Stimulated activated naive CD8-positive, alpha-beta T cell treated with anti-CD3 and anti-CD28 coated beads, Interleukin-15, amount 100 ng/mL, for 72 hours (primary cell): ENCODE results near the gene ETS1.

Source experiments
- ATAC-seq: fragments of 150-1000 bp; cut with Tn5 transposase; 2 replicates; pipeline ENCODE4 v1.10.0; 2021; ENCODE audit warnings: mild to moderate bottlenecking, moderate library complexity
- DNase-seq, 2 donors: peaks; one replicate each; pipeline ENCODE4 v3.0.0; 2021 to 2022
- H3K27ac Mint-ChIP-seq, 2 donors: one replicate each; pipeline ENCODE4 v1.8.0; 2022; ENCODE audit warnings: mild to moderate bottlenecking in 2 of 2, mixed read lengths in 2 of 2, moderate library complexity in 2 of 2
- H3K27me3 Mint-ChIP-seq: one replicate; pipeline ENCODE4 v1.8.0; 2022; ENCODE audit warnings: mixed read lengths
- H3K4me1 Mint-ChIP-seq: one replicate; pipeline ENCODE4 v1.8.0; 2022; ENCODE audit warnings: mild to moderate bottlenecking, mixed read lengths
- H3K4me3 Mint-ChIP-seq, 2 donors: one replicate each; pipeline ENCODE4 v1.8.0; 2022; ENCODE audit warnings: mild to moderate bottlenecking in 2 of 2, mixed read lengths in 2 of 2, moderate library complexity in 1 of 2
- H3K9me3 Mint-ChIP-seq, 2 donors: one replicate each; pipeline ENCODE4 v1.8.0; 2022; ENCODE audit warnings: mixed read lengths in 2 of 2

ETS1 gene

GRCh38 chr11:128550261-128550821, 37.0 kb downstream of the ETS1 start:
- H3K4me1 Mint-ChIP-seq = peaks cover 89% of the 10 kb centered on the region
- no peaks in the 10 kb centered on the region for H3K27me3 Mint-ChIP-seq
- DNase-seq (no peak), ATAC-seq (no peak)
- H3K4me3 Mint-ChIP-seq = peak overlapping the region; percentile 63 to 81
- H3K27ac Mint-ChIP-seq = peak overlapping the region; percentile 93 to 98
- H3K9me3 Mint-ChIP-seq = no peaks in the 10 kb centered on the region

- ATAC-seq = no peak
- H3K27me3 Mint-ChIP-seq = no peaks in the 10 kb centered on the region
- H3K27ac Mint-ChIP-seq = peak overlapping the region; percentile 90 to 93
- no peaks in the 10 kb centered on the region for H3K9me3 Mint-ChIP-seq
- peak overlapping the region; percentile 81 to 89 for H3K4me3 Mint-ChIP-seq
- no peak for DNase-seq
- H3K4me1 Mint-ChIP-seq = peaks cover 97% of the 10 kb centered on the region
Measured at GRCh38 chr11:128549256-128549944, 38.0 kb downstream of the ETS1 start.

- H3K4me1 Mint-ChIP-seq = peaks cover 96% of the 10 kb centered on the region
- ATAC-seq = peak; percentile 1
- peak overlapping the region; percentile 81 to 89 for H3K4me3 Mint-ChIP-seq
- peak; percentile 32 to 39 for DNase-seq
- H3K27me3 Mint-ChIP-seq = no peaks in the 10 kb centered on the region
- peak overlapping the region; percentile 90 to 93 for H3K27ac Mint-ChIP-seq
- H3K9me3 Mint-ChIP-seq = no peaks in the 10 kb centered on the region
Measured at GRCh38 chr11:128548649-128549255, 38.6 kb downstream of the ETS1 start.

GRCh38 chr11:128547946-128548648, 39.3 kb downstream of the ETS1 start:
- DNase-seq = peak in 1 of 2 donors; percentile 15
- H3K27ac Mint-ChIP-seq = peak overlapping the region; percentile 90 to 98
- ATAC-seq = peak; percentile 2
- H3K9me3 Mint-ChIP-seq = no peaks in the 10 kb centered on the region
- peaks cover 95% of the 10 kb centered on the region for H3K4me1 Mint-ChIP-seq
- no peaks in the 10 kb centered on the region for H3K27me3 Mint-ChIP-seq
- peak overlapping the region; percentile 81 to 89 for H3K4me3 Mint-ChIP-seq

- Mint-ChIP-seq H3K4me1 (peaks cover 92% of the 10 kb centered on the region), H3K4me3 (peak overlapping the region; percentile 81 to 89), H3K27ac (peak overlapping the region in 1 of 2 donors; percentile 58), H3K27me3 (no peaks in the 10 kb centered on the region), H3K9me3 (no peaks in the 10 kb centered on the region)
- ATAC-seq (no peak), DNase-seq (no peak)
Measured at GRCh38 chr11:128546916-128547315, 40.4 kb downstream of the ETS1 start.

- DNase-seq = no peak
- Mint-ChIP-seq H3K9me3 (no peaks in the 10 kb centered on the region), H3K27me3 (no peaks in the 10 kb centered on the region), H3K4me3 (peak overlapping the region; percentile 76 to 80), H3K27ac (peak overlapping the region; percentile 47 to 80), H3K4me1 (peaks cover 77% of the 10 kb centered on the region)
- peak; percentile 55 for ATAC-seq
Measured at GRCh38 chr11:128544471-128545051, 42.8 kb downstream of the ETS1 start.

- no peak overlapping the region for H3K4me3 Mint-ChIP-seq
- peaks cover 61% of the 10 kb centered on the region for H3K4me1 Mint-ChIP-seq
- no peak for ATAC-seq
- no peaks in the 10 kb centered on the region for H3K9me3 Mint-ChIP-seq
- H3K27ac Mint-ChIP-seq = no peak overlapping the region
- no peaks in the 10 kb centered on the region for H3K27me3 Mint-ChIP-seq
- no peak for DNase-seq
Measured at GRCh38 chr11:128540469-128540868, 46.9 kb downstream of the ETS1 start.

- ATAC-seq = no peak
- H3K4me3 Mint-ChIP-seq = no peak overlapping the region
- DNase-seq = no peak
- no peaks in the 10 kb centered on the region for H3K27me3 Mint-ChIP-seq
- peaks cover 46% of the 10 kb centered on the region for H3K4me1 Mint-ChIP-seq
- no peak overlapping the region for H3K27ac Mint-ChIP-seq
- peaks cover 0 to 4% of the 10 kb centered on the region in 2 donors for H3K9me3 Mint-ChIP-seq
Measured at GRCh38 chr11:128536506-128536905, 50.9 kb downstream of the ETS1 start.

- DNase-seq = no peak
- peaks cover 0 to 4% of the 10 kb centered on the region in 2 donors for H3K9me3 Mint-ChIP-seq
- H3K27me3 Mint-ChIP-seq = no peaks in the 10 kb centered on the region
- H3K27ac Mint-ChIP-seq = no peak overlapping the region
- no peak for ATAC-seq
- H3K4me1 Mint-ChIP-seq = peaks cover 41% of the 10 kb centered on the region
- H3K4me3 Mint-ChIP-seq = no peak overlapping the region
Measured at GRCh38 chr11:128535468-128536457, 51.6 kb downstream of the ETS1 start.

GRCh38 chr11:128533472-128533871, 53.9 kb downstream of the ETS1 start:
- H3K27ac Mint-ChIP-seq = no peak overlapping the region
- peaks cover 0 to 8% of the 10 kb centered on the region in 2 donors for H3K9me3 Mint-ChIP-seq
- DNase-seq (no peak), ATAC-seq (no peak)
- no peaks in the 10 kb centered on the region for H3K27me3 Mint-ChIP-seq
- H3K4me1 Mint-ChIP-seq = peaks cover 57% of the 10 kb centered on the region
- H3K4me3 Mint-ChIP-seq = no peak overlapping the region

- Mint-ChIP-seq H3K27me3 (no peaks in the 10 kb centered on the region), H3K27ac (no peak overlapping the region), H3K4me1 (peaks cover 66% of the 10 kb centered on the region), H3K9me3 (peaks cover 0 to 8% of the 10 kb centered on the region in 2 donors), H3K4me3 (no peak overlapping the region)
- no peak for DNase-seq
- no peak for ATAC-seq
Measured at GRCh38 chr11:128532572-128533091, 54.7 kb downstream of the ETS1 start.

- Mint-ChIP-seq H3K27ac (no peak overlapping the region), H3K4me3 (no peak overlapping the region), H3K4me1 (peaks cover 69% of the 10 kb centered on the region), H3K27me3 (no peaks in the 10 kb centered on the region), H3K9me3 (peaks cover 0 to 8% of the 10 kb centered on the region in 2 donors)
- ATAC-seq = no peak
- DNase-seq = no peak
Measured at GRCh38 chr11:128532016-128532571, 55.3 kb downstream of the ETS1 start.

- peaks cover 69% of the 10 kb centered on the region for H3K4me1 Mint-ChIP-seq
- peaks cover 0 to 8% of the 10 kb centered on the region in 2 donors for H3K9me3 Mint-ChIP-seq
- H3K27ac Mint-ChIP-seq = no peak overlapping the region
- ATAC-seq (no peak), DNase-seq (no peak)
- H3K4me3 Mint-ChIP-seq = no peak overlapping the region
- H3K27me3 Mint-ChIP-seq = no peaks in the 10 kb centered on the region
Measured at GRCh38 chr11:128531588-128531987, 55.8 kb downstream of the ETS1 start.
